Umbilical cord (tissue), 2 donors: ENCODE measurements around the gene STRA6. TPM values are rescaled to one million over a fixed set of nuclear protein-coding genes. Genes with fewer than 3 reads are reported as not detected.

ENCODE experiments used
- DNase-seq: peaks from one replicate; pipeline ENCODE4 v3.0.0-alpha.2; 2015; ENCODE audit warnings: low spot score
- total RNA-seq: library from RNA; depleted of rRNA; stranded (reverse); fragments of >200 nt; gene quantifications from one replicate; pipeline ENCODE4 v1.2.3, GENCODE V29; 2014; ENCODE audit warnings: low replicate concordance; ENCODE audit not compliant: insufficient read depth

The STRA6 gene
- total RNA-seq, 1 donor from 2014 or later = 35.6 TPM

DNA sequence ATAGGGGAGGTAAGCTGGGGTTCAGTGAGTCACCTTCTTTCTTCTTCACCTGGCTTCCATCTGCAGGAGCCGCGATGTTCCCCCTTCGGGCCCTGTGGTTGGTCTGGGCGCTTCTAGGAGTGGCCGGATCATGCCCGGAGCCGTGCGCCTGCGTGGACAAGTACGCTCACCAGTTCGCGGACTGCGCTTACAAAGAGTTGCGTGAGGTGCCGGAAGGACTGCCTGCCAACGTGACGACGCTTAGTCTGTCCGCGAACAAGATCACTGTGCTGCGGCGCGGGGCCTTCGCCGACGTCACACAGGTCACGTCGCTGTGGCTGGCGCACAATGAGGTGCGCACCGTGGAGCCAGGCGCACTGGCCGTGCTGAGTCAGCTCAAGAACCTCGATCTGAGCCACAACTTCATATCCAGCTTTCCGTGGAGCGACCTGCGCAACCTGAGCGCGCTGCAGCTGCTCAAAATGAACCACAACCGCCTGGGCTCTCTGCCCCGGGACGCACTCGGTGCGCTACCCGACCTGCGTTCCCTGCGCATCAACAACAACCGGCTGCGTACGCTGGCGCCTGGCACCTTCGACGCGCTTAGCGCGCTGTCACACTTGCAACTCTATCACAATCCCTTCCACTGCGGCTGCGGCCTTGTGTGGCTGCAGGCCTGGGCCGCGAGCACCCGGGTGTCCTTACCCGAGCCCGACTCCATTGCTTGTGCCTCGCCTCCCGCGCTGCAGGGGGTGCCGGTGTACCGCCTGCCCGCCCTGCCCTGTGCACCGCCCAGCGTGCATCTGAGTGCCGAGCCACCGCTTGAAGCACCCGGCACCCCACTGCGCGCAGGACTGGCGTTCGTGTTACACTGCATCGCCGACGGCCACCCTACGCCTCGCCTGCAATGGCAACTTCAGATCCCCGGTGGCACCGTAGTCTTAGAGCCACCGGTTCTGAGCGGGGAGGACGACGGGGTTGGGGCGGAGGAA lies 69.6 kb downstream of the STRA6 start:
- DNase-seq = no peak

- no peak for DNase-seq
Observed at GRCh38 chr15:74131628-74132413, 70.8 kb downstream of the STRA6 start.

- no peak for DNase-seq
Observed at GRCh38 chr15:74130849-74131627, 71.5 kb downstream of the STRA6 start.

GRCh38 chr15:74130155-74130848 lies 72.3 kb downstream of the STRA6 start, which contains the start of gene ISLR2:
Gene ISLR2, plus strand, starts transcription at chr15:74130586. Its CDS starts 2,169 bp downstream, at chr15:74132755.
- no peak for DNase-seq

DNA sequence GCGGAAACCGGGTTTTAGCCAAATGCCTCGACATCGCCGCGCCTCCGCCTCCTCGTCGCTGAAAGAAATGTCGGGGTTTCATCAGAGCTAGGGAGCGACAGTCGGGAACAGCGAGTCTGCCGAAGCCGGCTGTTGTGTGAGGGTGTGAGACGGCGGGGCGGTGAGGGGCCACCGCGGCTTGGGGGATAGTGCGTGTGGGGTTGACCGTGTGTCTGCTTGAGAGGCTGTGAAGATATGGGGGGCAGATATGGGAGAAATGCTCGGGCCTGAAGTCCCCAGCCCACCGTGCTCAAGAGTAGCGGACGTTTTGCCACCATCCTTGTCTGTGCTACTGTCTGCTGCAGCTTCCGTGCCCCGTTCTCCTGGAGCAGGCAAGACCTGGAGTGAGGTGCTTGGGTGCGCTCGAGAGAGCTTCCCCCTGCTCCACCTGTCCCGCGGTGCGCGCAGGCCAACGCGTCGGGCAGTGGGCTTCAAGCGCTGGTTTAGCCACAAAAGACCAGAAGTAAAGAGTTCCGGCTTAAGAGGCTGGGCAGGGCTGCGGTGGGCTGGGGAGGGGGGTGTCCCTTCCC lies 72.9 kb downstream of the STRA6 start:
- no peak for DNase-seq

Other genes starting within 250 kb of the STRA6 start
- 18.5 TPM for gene STOML1, start 210.5 kb downstream of the STRA6 start, total RNA-seq
- 20.9 TPM for gene PML, start 208.1 kb downstream of the STRA6 start, total RNA-seq
- 2.6 TPM for gene GOLGA6A, start 120.2 kb downstream of the STRA6 start, total RNA-seq
- 2.6 TPM for gene ISLR2, start 72.2 kb downstream of the STRA6 start, total RNA-seq
- gene ISLR, start 29.1 kb downstream of the STRA6 start, total RNA-seq = 95.1 TPM
- gene CCDC33, start 33.5 kb upstream of the STRA6 start, total RNA-seq = 3.4 TPM
- 2.6 TPM for gene CYP11A1, start 164.9 kb upstream of the STRA6 start, total RNA-seq
- gene SEMA7A, start 231.2 kb upstream of the STRA6 start, total RNA-seq = 23.1 TPM